ENCODE data around the gene PPP1CB. TPM values are rescaled to one million over a fixed set of nuclear protein-coding genes. Genes with fewer than 3 reads are reported as not detected.

Gene PPP1CB
- polyA plus RNA-seq, 1 experiment: 159 TPM

GRCh38 chr2:28745225-28745624 is 6.4 kb upstream of the PPP1CB start:
- no peak for TF ChIP-seq CTCF (IDR thresholded peaks at IDR 0.05; ENCODE audit: low read depth, low read length)
- H3K27ac ChIP-seq (ENCODE audit: low read depth, low read length): no peak overlapping the region
- H3K9me3 ChIP-seq (ENCODE audit: control insufficient read depth, insufficient read depth, low read length): no peaks in the 10 kb centered on the region
- H3K27me3 ChIP-seq (ENCODE audit: control insufficient read depth, insufficient read depth, low read length): no peaks in the 10 kb centered on the region
- DNase-seq (ENCODE audit: low read depth, low spot score): no peak
- POLR2A ChIA-PET: no interaction called here
- CTCF ChIA-PET: no interaction called here
- H3K4me3 ChIP-seq (ENCODE audit: low read depth, low read length): no peak overlapping the region

- DNase-seq (ENCODE audit: low read depth, low spot score): no peak
- POLR2A ChIA-PET: no interaction called here
- Histone ChIP-seq H3K9me3 (ENCODE audit: control insufficient read depth, insufficient read depth, low read length) (no peaks in the 10 kb centered on the region), H3K4me3 (ENCODE audit: low read depth, low read length) (no peak overlapping the region), H3K27me3 (ENCODE audit: control insufficient read depth, insufficient read depth, low read length) (no peaks in the 10 kb centered on the region), H3K27ac (ENCODE audit: low read depth, low read length) (no peak overlapping the region)
- TF ChIP-seq CTCF (IDR thresholded peaks at IDR 0.05; ENCODE audit: low read depth, low read length): no peak
- CTCF ChIA-PET: no interaction called here
These were observed 5.8 kb upstream of the PPP1CB start for GRCh38 chr2:28745876-28746275.

GRCh38 chr2:28746429-28747111 is 5.1 kb upstream of the PPP1CB start:
- Histone ChIP-seq H3K27me3 (ENCODE audit: control insufficient read depth, insufficient read depth, low read length) (no peaks in the 10 kb centered on the region), H3K27ac (ENCODE audit: low read depth, low read length) (no peak overlapping the region), H3K9me3 (ENCODE audit: control insufficient read depth, insufficient read depth, low read length) (no peaks in the 10 kb centered on the region), H3K4me3 (ENCODE audit: low read depth, low read length) (no peak overlapping the region)
- TF ChIP-seq CTCF (IDR thresholded peaks at IDR 0.05; ENCODE audit: low read depth, low read length): no peak
- CTCF ChIA-PET: interaction anchor here (1.7 kb wide), 1 partner anchor 17 kb away, joined by 4 read pairs; no protein-coding TSS in a partner anchor
- no peak for DNase-seq (ENCODE audit: low read depth, low spot score)
- POLR2A ChIA-PET: no interaction called here

- no peak overlapping the region for H3K27ac ChIP-seq (ENCODE audit: low read depth, low read length)
- H3K4me3 ChIP-seq (ENCODE audit: low read depth, low read length): no peak overlapping the region
- no peaks in the 10 kb centered on the region for H3K9me3 ChIP-seq (ENCODE audit: control insufficient read depth, insufficient read depth, low read length)
- CTCF ChIA-PET: interaction anchor here (1.7 to 5.6 kb wide), 3 partner anchors 18 to 154 kb away, joined by 4 to 36 read pairs (median 8); no protein-coding TSS in a partner anchor
- TF ChIP-seq CTCF (IDR thresholded peaks at IDR 0.05; ENCODE audit: low read depth, low read length): no peak
- H3K27me3 ChIP-seq (ENCODE audit: control insufficient read depth, insufficient read depth, low read length): no peaks in the 10 kb centered on the region
- POLR2A ChIA-PET: no interaction called here
- no peak for DNase-seq (ENCODE audit: low read depth, low spot score)
These were observed 3.9 kb upstream of the PPP1CB start for GRCh38 chr2:28747714-28748113.

GRCh38 chr2:28748176-28748575 is 3.5 kb upstream of the PPP1CB start:
- no peak for TF ChIP-seq CTCF (IDR thresholded peaks at IDR 0.05; ENCODE audit: low read depth, low read length)
- ChIA-PET CTCF (interaction anchor here (1.7 to 5.6 kb wide), 3 partner anchors 18 to 154 kb away, joined by 4 to 36 read pairs (median 8); no protein-coding TSS in a partner anchor), POLR2A (no interaction called here)
- Histone ChIP-seq H3K4me3 (ENCODE audit: low read depth, low read length) (no peak overlapping the region), H3K27ac (ENCODE audit: low read depth, low read length) (no peak overlapping the region), H3K9me3 (ENCODE audit: control insufficient read depth, insufficient read depth, low read length) (no peaks in the 10 kb centered on the region), H3K27me3 (ENCODE audit: control insufficient read depth, insufficient read depth, low read length) (no peaks in the 10 kb centered on the region)
- DNase-seq (ENCODE audit: low read depth, low spot score): no peak
